Panc1 (cell line): Measurements from ENCODE around the gene APOL4. TPM values are rescaled to one million over a fixed set of nuclear protein-coding genes. Genes with fewer than 3 reads are reported as not detected.

Experiments used
- ATAC-seq: fragments of 200-7000 bp; cut with Tn5 transposase; 2 replicates; pipeline ENCODE4 v1.9.1; 2020; ENCODE audit warnings: mild to moderate bottlenecking, moderate library complexity
- BruUV-seq: library from RNA; stranded (reverse); fragments of 400-500 nt; replicated peaks from 2 replicates; lab custom pipeline; 2021; lab: Mats Ljungman, UMichigan
- CTCF ChIA-PET: fragments of 300-600 bp; sonication (Branson Sonifier 250); formaldehyde crosslinking; loops from one replicate; lab custom pipeline; 2022; ENCODE audit warnings: antibody characterized with exemption; lab: Charles Lee
- POLR2A ChIA-PET: fragments of 300-600 bp; sonication (Branson Sonifier 250); formaldehyde crosslinking; loops from one replicate; lab custom pipeline; 2022; ENCODE audit warnings: antibody characterized with exemption; lab: Charles Lee
- DNase-seq: peaks from one replicate; pipeline ENCODE4 v3.0.0-alpha.2; 2010; ENCODE audit warnings: low read depth, low spot score
- H3K27ac ChIP-seq: 2 replicates; pipeline ENCODE4 v1.5.1; 2011; ENCODE audit warnings: mild to moderate bottlenecking, low read length, inconsistent platforms
- H3K27me3 ChIP-seq: fragments of 200-500 bp; sonication (Bioruptor generic); 2 replicates; pipeline ENCODE4 v1.6.0; 2014; ENCODE audit warnings: low read length, inconsistent platforms; ENCODE audit not compliant: control insufficient read depth, insufficient read depth
- H3K36me3 ChIP-seq: fragments of 200-500 bp; sonication (Bioruptor generic); 2 replicates; pipeline ENCODE4 v1.5.1; 2014; ENCODE audit warnings: inconsistent platforms, mild to moderate bottlenecking, low read length, moderate library complexity; ENCODE audit not compliant: control insufficient read depth, insufficient read depth
- H3K4me1 ChIP-seq: 2 replicates; pipeline ENCODE4 v1.5.1; 2011; ENCODE audit warnings: inconsistent platforms, mild to moderate bottlenecking, low read length, moderate library complexity; ENCODE audit not compliant: control insufficient read depth, insufficient read depth
- H3K4me3 ChIP-seq, 2 experiments: 2 replicates each; pipeline ENCODE4 v1.5.1; 2011 to 2012; ENCODE audit warnings: low read depth in 2 of 2, low read length in 2 of 2, mild to moderate bottlenecking in 2 of 2, inconsistent platforms in 1 of 2, moderate library complexity in 1 of 2
- H3K9me3 ChIP-seq: fragments of 200-500 bp; sonication (Bioruptor generic); 2 replicates; pipeline ENCODE4 v1.5.1; 2014; ENCODE audit warnings: low read depth, mild to moderate bottlenecking, inconsistent platforms, low read length, moderate library complexity; ENCODE audit not compliant: control insufficient read depth, insufficient read depth
- POLR2AphosphoS5 ChIP-seq: IDR thresholded peaks from 2 replicates; pipeline ENCODE4 v1.6.1; 2012; ENCODE audit warnings: mild to moderate bottlenecking, low read depth, low read length, moderate library complexity
- SIN3A ChIP-seq: IDR thresholded peaks from 2 replicates; pipeline ENCODE4 v1.6.1; 2012; ENCODE audit warnings: low read depth, mild to moderate bottlenecking, low read length, moderate library complexity, borderline replicate concordance; ENCODE audit not compliant: insufficient read depth
- TCF7L2 ChIP-seq: IDR thresholded peaks from 2 replicates; pipeline ENCODE4 v1.6.1; 2011; ENCODE audit warnings: mild to moderate bottlenecking, low read depth, low read length, inconsistent platforms
- in situ Hi-C: cut with HindIII; loops from 2 replicates; pipeline ENCODE4 v1.10.0; 2016; ENCODE audit warnings: low sequenced_read_pairs, low pct_unique_long_range_greater_than_20kb
- intact Hi-C: fragments of 100-400 bp; cut with micrococcal nuclease; formaldehyde crosslinking; loops from one replicate; pipeline ENCODE4 v1.10.0; 2022; ENCODE audit not compliant: unreplicated experiment
- total RNA-seq: library from RNA; stranded (reverse); gene quantifications from one replicate; pipeline ENCODE4 v1.2.1, GENCODE V29; 2021; ENCODE audit not compliant: unreplicated experiment
- TF ChIP-seq, protein P1 (sequence below): fragments of 450-650 bp; IDR thresholded peaks from 2 replicates; pipeline ENCODE4 v1.5.1; 2017; ENCODE audit warnings: mild to moderate bottlenecking
- TF ChIP-seq, protein P2 (sequence below), 2 experiments: IDR thresholded peaks; 2 replicates each; pipeline ENCODE4 v1.6.1; 2011 to 2012; ENCODE audit warnings: low read depth in 2 of 2, control low read depth in 1 of 2, low read length in 1 of 2, mild to moderate bottlenecking in 1 of 2, moderate library complexity in 1 of 2; ENCODE audit not compliant: insufficient read depth in 1 of 2

The APOL4 gene
- total RNA-seq, 1 experiment from 2014 or later: not detected

DNA sequence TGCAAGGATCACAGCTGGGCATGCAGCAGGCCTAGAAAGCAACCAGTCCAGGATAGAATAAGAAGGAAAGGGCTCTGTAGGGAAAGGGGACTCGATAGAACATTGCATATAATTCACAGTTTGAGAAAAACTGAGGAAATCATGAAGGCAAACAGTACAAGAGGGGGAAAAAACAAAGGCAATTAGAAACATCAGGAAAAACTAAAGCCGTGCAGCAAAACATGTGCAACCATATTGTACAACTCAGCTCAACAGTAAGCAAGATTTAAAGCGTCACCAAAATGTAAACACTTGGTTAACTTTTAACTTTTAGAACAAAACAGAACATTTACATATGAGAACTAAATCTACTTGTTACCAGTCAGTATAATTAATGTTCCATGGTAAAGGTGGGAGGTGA is 49.5 kb downstream of the APOL4 start:
- ChIA-PET CTCF (no interaction called here), POLR2A (no interaction called here)
- in situ Hi-C loops (no loop called here), intact Hi-C loops (no loop called here)
- Histone ChIP-seq H3K9me3 (no peaks in the 10 kb centered on the region), H3K4me3 (no peak overlapping the region), H3K36me3 (no peaks in the 10 kb centered on the region), H3K4me1 (peaks cover 4% of the 10 kb centered on the region; the same call in 1 of the 2 replicates), H3K27me3 (no peaks in the 10 kb centered on the region), H3K27ac (no peak overlapping the region)
- no TSS peak for BruUV-seq
- ATAC-seq (no peak), DNase-seq (no peak)
- TF ChIP-seq SIN3A: no peak
- TF ChIP-seq, protein P1, sequence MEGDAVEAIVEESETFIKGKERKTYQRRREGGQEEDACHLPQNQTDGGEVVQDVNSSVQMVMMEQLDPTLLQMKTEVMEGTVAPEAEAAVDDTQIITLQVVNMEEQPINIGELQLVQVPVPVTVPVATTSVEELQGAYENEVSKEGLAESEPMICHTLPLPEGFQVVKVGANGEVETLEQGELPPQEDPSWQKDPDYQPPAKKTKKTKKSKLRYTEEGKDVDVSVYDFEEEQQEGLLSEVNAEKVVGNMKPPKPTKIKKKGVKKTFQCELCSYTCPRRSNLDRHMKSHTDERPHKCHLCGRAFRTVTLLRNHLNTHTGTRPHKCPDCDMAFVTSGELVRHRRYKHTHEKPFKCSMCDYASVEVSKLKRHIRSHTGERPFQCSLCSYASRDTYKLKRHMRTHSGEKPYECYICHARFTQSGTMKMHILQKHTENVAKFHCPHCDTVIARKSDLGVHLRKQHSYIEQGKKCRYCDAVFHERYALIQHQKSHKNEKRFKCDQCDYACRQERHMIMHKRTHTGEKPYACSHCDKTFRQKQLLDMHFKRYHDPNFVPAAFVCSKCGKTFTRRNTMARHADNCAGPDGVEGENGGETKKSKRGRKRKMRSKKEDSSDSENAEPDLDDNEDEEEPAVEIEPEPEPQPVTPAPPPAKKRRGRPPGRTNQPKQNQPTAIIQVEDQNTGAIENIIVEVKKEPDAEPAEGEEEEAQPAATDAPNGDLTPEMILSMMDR: no peak
- no peak for TF ChIP-seq POLR2AphosphoS5
- TF ChIP-seq, protein P2, sequence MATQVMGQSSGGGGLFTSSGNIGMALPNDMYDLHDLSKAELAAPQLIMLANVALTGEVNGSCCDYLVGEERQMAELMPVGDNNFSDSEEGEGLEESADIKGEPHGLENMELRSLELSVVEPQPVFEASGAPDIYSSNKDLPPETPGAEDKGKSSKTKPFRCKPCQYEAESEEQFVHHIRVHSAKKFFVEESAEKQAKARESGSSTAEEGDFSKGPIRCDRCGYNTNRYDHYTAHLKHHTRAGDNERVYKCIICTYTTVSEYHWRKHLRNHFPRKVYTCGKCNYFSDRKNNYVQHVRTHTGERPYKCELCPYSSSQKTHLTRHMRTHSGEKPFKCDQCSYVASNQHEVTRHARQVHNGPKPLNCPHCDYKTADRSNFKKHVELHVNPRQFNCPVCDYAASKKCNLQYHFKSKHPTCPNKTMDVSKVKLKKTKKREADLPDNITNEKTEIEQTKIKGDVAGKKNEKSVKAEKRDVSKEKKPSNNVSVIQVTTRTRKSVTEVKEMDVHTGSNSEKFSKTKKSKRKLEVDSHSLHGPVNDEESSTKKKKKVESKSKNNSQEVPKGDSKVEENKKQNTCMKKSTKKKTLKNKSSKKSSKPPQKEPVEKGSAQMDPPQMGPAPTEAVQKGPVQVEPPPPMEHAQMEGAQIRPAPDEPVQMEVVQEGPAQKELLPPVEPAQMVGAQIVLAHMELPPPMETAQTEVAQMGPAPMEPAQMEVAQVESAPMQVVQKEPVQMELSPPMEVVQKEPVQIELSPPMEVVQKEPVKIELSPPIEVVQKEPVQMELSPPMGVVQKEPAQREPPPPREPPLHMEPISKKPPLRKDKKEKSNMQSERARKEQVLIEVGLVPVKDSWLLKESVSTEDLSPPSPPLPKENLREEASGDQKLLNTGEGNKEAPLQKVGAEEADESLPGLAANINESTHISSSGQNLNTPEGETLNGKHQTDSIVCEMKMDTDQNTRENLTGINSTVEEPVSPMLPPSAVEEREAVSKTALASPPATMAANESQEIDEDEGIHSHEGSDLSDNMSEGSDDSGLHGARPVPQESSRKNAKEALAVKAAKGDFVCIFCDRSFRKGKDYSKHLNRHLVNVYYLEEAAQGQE (IDR thresholded peaks at IDR 0.05; ENCODE audit: insufficient read depth in 1 of 2, low read depth in 2 of 2, low read length in 1 of 2): no peak
- no peak for TF ChIP-seq TCF7L2

GRCh38 chr22:36151006-36151595 is 50.5 kb downstream of the APOL4 start:
- no TSS peak for BruUV-seq

More at GRCh38 chr22:36151006-36151595, 50.5 kb downstream of the APOL4 start:
- DNase-seq (no peak), ATAC-seq (no peak)
- Histone ChIP-seq H3K4me1 (no peaks in the 10 kb centered on the region), H3K27me3 (no peaks in the 10 kb centered on the region), H3K9me3 (no peaks in the 10 kb centered on the region), H3K36me3 (no peaks in the 10 kb centered on the region), H3K27ac (no peak overlapping the region), H3K4me3 (no peak overlapping the region)
- ChIA-PET POLR2A (no interaction called here), CTCF (no interaction called here)
- in situ Hi-C loops: no loop called here
- TF ChIP-seq, protein P2 (IDR thresholded peaks at IDR 0.05; ENCODE audit: insufficient read depth in 1 of 2, low read depth in 2 of 2, low read length in 1 of 2): no peak
- TF ChIP-seq, protein P1: no peak
- no peak for TF ChIP-seq POLR2AphosphoS5
- TF ChIP-seq TCF7L2: no peak
- no peak for TF ChIP-seq SIN3A
- intact Hi-C loops: no loop called here
